ENCODE measurements around the gene THAP7. TPM values are rescaled to one million over a fixed set of nuclear protein-coding genes. Genes with fewer than 3 reads are reported as not detected.

THAP7 gene
- total RNA-seq, 1 donor from 2014 or later, result 12.2 TPM

GRCh38 chr22:21047730-21048129 is 45.8 kb upstream of the THAP7 start:
- H3K27ac Mint-ChIP-seq (ENCODE audit: unreplicated experiment), result no peak overlapping the region

DNA sequence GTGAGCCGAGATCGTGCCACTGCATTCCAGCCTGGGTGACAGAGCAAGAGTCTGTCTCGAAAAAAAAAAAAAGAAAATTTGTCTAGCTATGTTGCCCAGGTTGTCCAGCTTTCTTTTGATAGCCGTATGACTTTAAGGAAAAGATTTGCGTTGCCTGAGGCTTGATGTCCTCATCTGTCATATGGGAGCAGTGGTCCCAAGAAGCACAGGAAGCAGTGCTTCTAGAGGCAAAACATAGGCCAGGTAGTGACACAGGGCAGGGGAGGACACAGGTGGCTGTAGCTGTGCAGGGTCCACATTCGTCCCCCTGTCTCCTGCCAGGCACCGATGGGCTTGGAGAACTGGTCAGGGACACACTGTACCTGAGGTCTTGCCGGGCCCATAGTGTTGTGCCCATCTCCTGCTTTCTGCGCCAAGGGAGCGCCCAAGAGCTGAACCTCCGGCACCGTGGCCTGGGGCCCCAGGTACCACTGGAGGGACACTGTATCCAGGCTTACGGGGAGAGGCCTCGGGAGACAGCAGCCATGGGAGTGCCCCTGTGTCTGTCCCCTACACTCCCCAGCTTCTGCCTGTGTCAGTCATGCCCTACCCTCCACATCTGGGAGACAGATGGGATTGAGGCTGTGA is 45.2 kb upstream of the THAP7 start:
- H4K20me1 ChIP-seq (ENCODE audit: insufficient read depth, low read length), result no peaks in the 10 kb centered on the region
- FAIRE-seq (no peak), DNase-seq (ENCODE audit: low read depth) (no peak)
- H3K36me3 Mint-ChIP-seq (ENCODE audit: low read depth, unreplicated experiment), result peaks cover 2% of the 10 kb centered on the region
- H3K9me3 ChIP-seq (ENCODE audit: insufficient read depth, low read depth, low read length), result no peaks in the 10 kb centered on the region
- peaks cover 33% of the 10 kb centered on the region for H3K4me1 ChIP-seq (ENCODE audit: insufficient read depth, low read length)
- no peak overlapping the region for H3K4me3 Mint-ChIP-seq (ENCODE audit: unreplicated experiment)
- H3K27me3 Mint-ChIP-seq (ENCODE audit: low read depth, unreplicated experiment), result peaks cover 13% of the 10 kb centered on the region
- H3K36me3 ChIP-seq (ENCODE audit: insufficient read depth, low read length), result no peaks in the 10 kb centered on the region
- no peaks in the 10 kb centered on the region for H3K9me3 Mint-ChIP-seq (ENCODE audit: unreplicated experiment)
- no peaks in the 10 kb centered on the region for H3K27me3 ChIP-seq (ENCODE audit: insufficient read depth, low read length)
- H3K4me1 Mint-ChIP-seq (ENCODE audit: low read depth, unreplicated experiment), result peaks cover 26% of the 10 kb centered on the region
- no peak overlapping the region for H3K4me3 ChIP-seq (ENCODE audit: insufficient read depth, low read depth, low read length)
- H3K27ac Mint-ChIP-seq (ENCODE audit: unreplicated experiment), result no peak overlapping the region
- no peak overlapping the region for H3K9ac ChIP-seq (ENCODE audit: low read length)
- H3K79me2 ChIP-seq (ENCODE audit: insufficient read depth, low read length), result no peaks in the 10 kb centered on the region
- H3K27ac ChIP-seq (ENCODE audit: low read depth, low read length), result no peak overlapping the region
- TF ChIP-seq EZH2 (IDR thresholded peaks at IDR 0.05; ENCODE audit: insufficient read depth, low read length) (no peak), CTCF (IDR thresholded peaks at IDR 0.05; ENCODE audit: insufficient read depth, low read depth, low read length) (no peak)
- H3K4me2 ChIP-seq (ENCODE audit: low read length), result no peak overlapping the region
- no peak overlapping the region for H2AFZ ChIP-seq (ENCODE audit: low read depth, low read length)

More at GRCh38 chr22:21047730-21048129, 45.8 kb upstream of the THAP7 start:
- TF ChIP-seq CTCF (IDR thresholded peaks at IDR 0.05; ENCODE audit: insufficient read depth, low read depth, low read length), result no peak
- no peak for TF ChIP-seq EZH2 (IDR thresholded peaks at IDR 0.05; ENCODE audit: insufficient read depth, low read length)
- no peaks in the 10 kb centered on the region for H3K9me3 ChIP-seq (ENCODE audit: insufficient read depth, low read depth, low read length)
- H3K27me3 Mint-ChIP-seq (ENCODE audit: low read depth, unreplicated experiment), result peaks cover 13% of the 10 kb centered on the region
- DNase-seq (ENCODE audit: low read depth), result no peak
- H3K27ac ChIP-seq (ENCODE audit: low read depth, low read length), result no peak overlapping the region
- H3K4me1 Mint-ChIP-seq (ENCODE audit: low read depth, unreplicated experiment), result peaks cover 27% of the 10 kb centered on the region
- peaks cover 34% of the 10 kb centered on the region for H3K4me1 ChIP-seq (ENCODE audit: insufficient read depth, low read length)
- no peak overlapping the region for H3K9ac ChIP-seq (ENCODE audit: low read length)
- H4K20me1 ChIP-seq (ENCODE audit: insufficient read depth, low read length), result no peaks in the 10 kb centered on the region
- H3K27me3 ChIP-seq (ENCODE audit: insufficient read depth, low read length), result no peaks in the 10 kb centered on the region
- peaks cover 2% of the 10 kb centered on the region for H3K36me3 Mint-ChIP-seq (ENCODE audit: low read depth, unreplicated experiment)
- no peaks in the 10 kb centered on the region for H3K36me3 ChIP-seq (ENCODE audit: insufficient read depth, low read length)
- H3K4me2 ChIP-seq (ENCODE audit: low read length), result no peak overlapping the region
- H3K4me3 Mint-ChIP-seq (ENCODE audit: unreplicated experiment), result no peak overlapping the region
- H3K4me3 ChIP-seq (ENCODE audit: insufficient read depth, low read depth, low read length), result no peak overlapping the region
- H2AFZ ChIP-seq (ENCODE audit: low read depth, low read length), result no peak overlapping the region
- no peaks in the 10 kb centered on the region for H3K9me3 Mint-ChIP-seq (ENCODE audit: unreplicated experiment)
- H3K79me2 ChIP-seq (ENCODE audit: insufficient read depth, low read length), result no peaks in the 10 kb centered on the region
- no peak for FAIRE-seq

GRCh38 chr22:21045585-21046294 is 43.8 kb upstream of the THAP7 start, which contains the start of gene LRRC74B:
LRRC74B (plus strand) TSS chr22:21045946; CDS start chr22:21045987, 41 bp downstream.
- TF ChIP-seq CTCF (IDR thresholded peaks at IDR 0.05; ENCODE audit: insufficient read depth, low read depth, low read length) (no peak), EZH2 (IDR thresholded peaks at IDR 0.05; ENCODE audit: insufficient read depth, low read length) (no peak)
- Histone ChIP-seq H3K27ac (ENCODE audit: low read depth, low read length) (peak within 1 kb of the TSS; percentile 80), H3K4me2 (ENCODE audit: low read length) (peak within 1 kb of the TSS; percentile 95), H3K27me3 (ENCODE audit: insufficient read depth, low read length) (no peaks in the 10 kb centered on the region), H3K36me3 (ENCODE audit: insufficient read depth, low read length) (no peaks in the 10 kb centered on the region), H3K9ac (ENCODE audit: low read length) (peak within 1 kb of the TSS; percentile 80), H3K79me2 (ENCODE audit: insufficient read depth, low read length) (no peaks in the 10 kb centered on the region), H3K4me3 (ENCODE audit: insufficient read depth, low read depth, low read length) (peak within 1 kb of the TSS; percentile 63), H2AFZ (ENCODE audit: low read depth, low read length) (peak within 1 kb of the TSS; percentile 89), H3K9me3 (ENCODE audit: insufficient read depth, low read depth, low read length) (no peaks in the 10 kb centered on the region), H3K4me1 (ENCODE audit: insufficient read depth, low read length) (peaks cover 28% of the 10 kb centered on the region), H4K20me1 (ENCODE audit: insufficient read depth, low read length) (no peaks in the 10 kb centered on the region)
- Mint-ChIP-seq H3K27me3 (ENCODE audit: low read depth, unreplicated experiment) (peaks cover 13% of the 10 kb centered on the region), H3K9me3 (ENCODE audit: unreplicated experiment) (no peaks in the 10 kb centered on the region), H3K4me3 (ENCODE audit: unreplicated experiment) (peak within 1 kb of the TSS; percentile 96), H3K36me3 (ENCODE audit: low read depth, unreplicated experiment) (peaks cover 2% of the 10 kb centered on the region), H3K27ac (ENCODE audit: unreplicated experiment) (peak within 1 kb of the TSS; percentile 95), H3K4me1 (ENCODE audit: low read depth, unreplicated experiment) (peaks cover 21% of the 10 kb centered on the region)
- peak; percentile 87 for DNase-seq (ENCODE audit: low read depth)
- no peak for FAIRE-seq
